GM18499 (cell line): ENCODE results near the gene CACNB2.

Experiments
- ATAC-seq: cut with Tn5 transposase; IDR thresholded peaks from one replicate; pipeline ENCODE4 v1.9.1; 2021; ENCODE audit warnings: moderate number of reproducible peaks; ENCODE audit not compliant: insufficient read depth, unreplicated experiment

Gene CACNB2

GRCh38 chr10:18271491-18271890, 131.3 kb downstream of the CACNB2 start:
- ATAC-seq, result no peak

GRCh38 chr10:18273039-18273438, 132.8 kb downstream of the CACNB2 start:
- ATAC-seq, result no peak

GRCh38 chr10:18278181-18278580, 138.0 kb downstream of the CACNB2 start:
- ATAC-seq, result no peak

GRCh38 chr10:18279173-18279572, 138.9 kb downstream of the CACNB2 start:
- ATAC-seq, result no peak

GRCh38 chr10:18282094-18282493, 141.9 kb downstream of the CACNB2 start:
- no peak for ATAC-seq

- ATAC-seq, result no peak
These were observed 150.6 kb downstream of the CACNB2 start for GRCh38 chr10:18290651-18291313.

GRCh38 chr10:18293536-18294510, 153.6 kb downstream of the CACNB2 start:
- no peak for ATAC-seq

GRCh38 chr10:18294633-18295032, 154.4 kb downstream of the CACNB2 start:
- ATAC-seq, result no peak

- ATAC-seq, result no peak
These were observed 157.4 kb downstream of the CACNB2 start for GRCh38 chr10:18297659-18298058.

- ATAC-seq, result no peak
These were observed 158.0 kb downstream of the CACNB2 start for GRCh38 chr10:18298256-18298655.

- ATAC-seq, result no peak
These were observed 163.9 kb downstream of the CACNB2 start for GRCh38 chr10:18303851-18304801.

- ATAC-seq, result no peak
These were observed 165.8 kb downstream of the CACNB2 start for GRCh38 chr10:18306031-18306430.

GRCh38 chr10:18308600-18308999, 168.4 kb downstream of the CACNB2 start:
- ATAC-seq, result no peak

GRCh38 chr10:18310761-18311160, 170.5 kb downstream of the CACNB2 start:
- no peak for ATAC-seq

- ATAC-seq, result no peak
These were observed 172.3 kb downstream of the CACNB2 start for GRCh38 chr10:18312374-18313139.

- ATAC-seq, result no peak
These were observed 172.9 kb downstream of the CACNB2 start for GRCh38 chr10:18313140-18313530.

GRCh38 chr10:18313626-18314025, 173.4 kb downstream of the CACNB2 start:
- no peak for ATAC-seq

- ATAC-seq, result no peak
These were observed 179.4 kb downstream of the CACNB2 start for GRCh38 chr10:18319628-18320027.

- ATAC-seq, result no peak
These were observed 181.1 kb downstream of the CACNB2 start for GRCh38 chr10:18321371-18321770.

- no peak for ATAC-seq
These were observed 183.7 kb downstream of the CACNB2 start for GRCh38 chr10:18323916-18324315.
